ENCODE results near the gene SLC4A8.
A peak's percentile ranks its signal among the peaks of the same experiment; 100 is the strongest.

The SLC4A8 gene

GRCh38 chr12:51395283-51396230, 29.1 kb upstream of the SLC4A8 start:
- no peak for DNase-seq

GRCh38 chr12:51397670-51398069, 27.0 kb upstream of the SLC4A8 start:
- DNase-seq: no peak

GRCh38 chr12:51399891-51400290, 24.7 kb upstream of the SLC4A8 start:
- DNase-seq: no peak

GRCh38 chr12:51401020-51401419, 23.6 kb upstream of the SLC4A8 start:
- DNase-seq: no peak

- DNase-seq: no peak
Observed at GRCh38 chr12:51401486-51401885, 23.1 kb upstream of the SLC4A8 start.

- DNase-seq: no peak
Observed at GRCh38 chr12:51401900-51402299, 22.7 kb upstream of the SLC4A8 start.

GRCh38 chr12:51403159-51403558, 21.5 kb upstream of the SLC4A8 start:
- DNase-seq: no peak

GRCh38 chr12:51403681-51404136, 20.9 kb upstream of the SLC4A8 start:
- no peak for DNase-seq

GRCh38 chr12:51404627-51405026, 20.0 kb upstream of the SLC4A8 start:
- DNase-seq: no peak

- no peak for DNase-seq
Observed at GRCh38 chr12:51405801-51406207, 18.8 kb upstream of the SLC4A8 start.

- DNase-seq: no peak
Observed at GRCh38 chr12:51406290-51406689, 18.3 kb upstream of the SLC4A8 start.

- DNase-seq: no peak
Observed at GRCh38 chr12:51406859-51407258, 17.8 kb upstream of the SLC4A8 start.

GRCh38 chr12:51407604-51408003, 17.0 kb upstream of the SLC4A8 start:
- DNase-seq: no peak

- no peak for DNase-seq
Observed at GRCh38 chr12:51409846-51410245, 14.8 kb upstream of the SLC4A8 start.

GRCh38 chr12:51413149-51413548, 11.5 kb upstream of the SLC4A8 start:
- no peak for DNase-seq

- DNase-seq: no peak
Observed at GRCh38 chr12:51413791-51414190, 10.8 kb upstream of the SLC4A8 start.

- DNase-seq: peak; percentile 17
Observed at GRCh38 chr12:51415931-51416330, 8.7 kb upstream of the SLC4A8 start.

GRCh38 chr12:51417826-51418225, 6.8 kb upstream of the SLC4A8 start:
- no peak for DNase-seq

GRCh38 chr12:51419425-51420193, 5.0 kb upstream of the SLC4A8 start:
- peak; percentile 20 for DNase-seq

GRCh38 chr12:51421266-51421884, 3.3 kb upstream of the SLC4A8 start:
- DNase-seq: peak; percentile 90

- DNase-seq: no peak
Observed at GRCh38 chr12:51424094-51424661, 453 bp upstream of the SLC4A8 start.

GRCh38 chr12:51428256-51428655, 3.6 kb downstream of the SLC4A8 start:
- peak; percentile 11 for DNase-seq

GRCh38 chr12:51429700-51430099, 5.1 kb downstream of the SLC4A8 start:
- no peak for DNase-seq
